ENCODE measurements around the gene A1CF. TPM values are rescaled to one million over a fixed set of nuclear protein-coding genes. Genes with fewer than 3 reads are reported as not detected.
"Not testable (repeated sequence)": the region's sequence is repeated elsewhere in the genome, so short reads cannot be mapped to it uniquely, and the experiment has no call there.

A1CF gene, protein sequence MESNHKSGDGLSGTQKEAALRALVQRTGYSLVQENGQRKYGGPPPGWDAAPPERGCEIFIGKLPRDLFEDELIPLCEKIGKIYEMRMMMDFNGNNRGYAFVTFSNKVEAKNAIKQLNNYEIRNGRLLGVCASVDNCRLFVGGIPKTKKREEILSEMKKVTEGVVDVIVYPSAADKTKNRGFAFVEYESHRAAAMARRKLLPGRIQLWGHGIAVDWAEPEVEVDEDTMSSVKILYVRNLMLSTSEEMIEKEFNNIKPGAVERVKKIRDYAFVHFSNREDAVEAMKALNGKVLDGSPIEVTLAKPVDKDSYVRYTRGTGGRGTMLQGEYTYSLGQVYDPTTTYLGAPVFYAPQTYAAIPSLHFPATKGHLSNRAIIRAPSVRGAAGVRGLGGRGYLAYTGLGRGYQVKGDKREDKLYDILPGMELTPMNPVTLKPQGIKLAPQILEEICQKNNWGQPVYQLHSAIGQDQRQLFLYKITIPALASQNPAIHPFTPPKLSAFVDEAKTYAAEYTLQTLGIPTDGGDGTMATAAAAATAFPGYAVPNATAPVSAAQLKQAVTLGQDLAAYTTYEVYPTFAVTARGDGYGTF
- polyA plus RNA-seq (ENCODE audit: insufficient read length) = 0.10 TPM

- no peak for DNase-seq (ENCODE audit: low read depth)
Observed at GRCh38 chr10:50885097-50885859, at the start of gene A1CF. TSS of gene A1CF (minus strand) at chr10:50885627. CDS start at chr10:50859940, 25,687 bp downstream.

DNA sequence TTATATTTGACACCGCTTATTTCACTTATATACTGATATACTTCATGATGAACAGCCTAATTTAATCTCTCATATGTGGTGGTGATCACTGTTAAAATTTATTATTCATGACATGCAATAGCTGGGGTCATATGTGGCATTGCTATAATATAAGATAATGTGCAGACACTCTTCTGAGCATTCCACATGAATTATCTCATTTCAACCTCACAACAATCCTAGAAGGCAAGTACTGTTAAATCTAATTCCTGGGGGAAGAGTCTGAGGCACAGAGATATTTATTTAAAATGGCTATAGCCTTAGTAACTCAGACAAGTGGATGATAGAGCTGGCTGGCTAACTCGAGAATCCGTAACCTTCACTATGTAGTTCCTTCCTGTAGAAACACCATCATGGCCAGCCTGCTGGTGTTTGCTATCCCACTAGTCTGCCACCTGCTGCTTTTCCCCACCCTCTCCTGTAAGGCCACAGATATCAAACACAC is 46.6 kb upstream of the A1CF start:
- DNase-seq (ENCODE audit: low read depth) = no peak

- DNase-seq (ENCODE audit: low read depth) = no peak
Observed at GRCh38 chr10:50929670-50930069, 44.2 kb upstream of the A1CF start.

GRCh38 chr10:50928190-50928552 is 42.7 kb upstream of the A1CF start:
- no peak for DNase-seq (ENCODE audit: low read depth)

- DNase-seq (ENCODE audit: low read depth) = no peak
Observed at GRCh38 chr10:50927522-50928189, 42.2 kb upstream of the A1CF start.

- DNase-seq (ENCODE audit: low read depth) = not testable (repeated sequence)
Observed at GRCh38 chr10:50923471-50923870, 38.0 kb upstream of the A1CF start.

DNA sequence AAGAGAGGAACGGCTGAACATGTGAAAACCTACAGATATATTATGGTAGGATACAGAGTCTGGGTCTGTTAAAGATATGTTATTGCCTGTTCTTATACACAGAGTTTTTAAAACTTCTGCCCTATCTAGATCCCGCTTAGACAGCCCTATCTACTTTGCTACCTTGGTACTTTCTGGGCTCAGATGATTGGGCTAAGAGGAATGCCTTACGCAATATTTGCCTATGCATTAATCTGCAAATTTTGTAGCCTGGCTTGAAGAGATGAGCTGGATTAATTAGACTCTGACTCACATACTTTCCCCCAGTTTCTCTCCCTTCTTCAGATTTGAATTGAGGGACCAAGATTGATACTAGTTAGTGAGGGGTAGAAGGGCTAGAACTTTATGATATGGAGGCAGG is 33.6 kb upstream of the A1CF start:
- no peak for DNase-seq (ENCODE audit: low read depth)

DNA sequence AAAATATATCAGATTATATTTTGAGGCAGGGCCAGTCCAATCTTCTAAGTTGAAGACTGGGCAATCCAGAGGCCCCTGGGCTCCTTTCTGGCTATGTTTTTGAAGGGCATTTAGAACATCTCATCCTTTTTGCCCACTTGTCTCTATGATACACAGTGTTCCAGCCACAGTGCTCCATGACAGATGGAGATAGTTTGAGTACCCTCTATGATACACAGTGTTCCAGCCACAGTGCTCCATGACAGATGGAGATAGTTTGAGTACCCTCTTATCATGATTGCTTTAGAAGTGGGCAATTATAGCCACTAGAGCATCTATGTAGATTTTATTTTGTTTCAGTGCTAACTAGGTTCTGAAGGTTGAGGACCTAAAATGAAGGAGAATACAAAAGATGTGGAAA is 33.1 kb upstream of the A1CF start:
- no peak for DNase-seq (ENCODE audit: low read depth)

DNA sequence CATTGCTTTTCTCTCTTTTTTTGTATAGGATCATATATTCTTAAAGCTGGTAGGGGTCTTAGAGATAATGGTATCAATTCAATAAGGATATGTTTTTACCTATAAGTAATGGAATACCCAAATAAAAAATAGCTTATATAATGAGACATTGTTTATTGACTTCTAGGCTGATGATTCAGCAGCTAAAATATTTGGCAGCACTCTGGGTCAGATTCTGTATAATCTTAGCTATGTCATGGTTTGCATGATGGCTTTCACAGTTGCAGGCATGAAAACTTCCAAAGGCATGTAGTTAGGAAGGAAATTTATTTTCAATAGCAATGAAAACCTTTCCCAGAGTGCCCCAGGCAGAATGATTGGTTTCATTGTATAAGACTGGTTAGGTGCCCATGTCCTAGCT is 32.1 kb upstream of the A1CF start:
- DNase-seq (ENCODE audit: low read depth) = no peak

GRCh38 chr10:50909334-50910014 is 24.0 kb upstream of the A1CF start:
- DNase-seq (ENCODE audit: low read depth) = no peak

DNA sequence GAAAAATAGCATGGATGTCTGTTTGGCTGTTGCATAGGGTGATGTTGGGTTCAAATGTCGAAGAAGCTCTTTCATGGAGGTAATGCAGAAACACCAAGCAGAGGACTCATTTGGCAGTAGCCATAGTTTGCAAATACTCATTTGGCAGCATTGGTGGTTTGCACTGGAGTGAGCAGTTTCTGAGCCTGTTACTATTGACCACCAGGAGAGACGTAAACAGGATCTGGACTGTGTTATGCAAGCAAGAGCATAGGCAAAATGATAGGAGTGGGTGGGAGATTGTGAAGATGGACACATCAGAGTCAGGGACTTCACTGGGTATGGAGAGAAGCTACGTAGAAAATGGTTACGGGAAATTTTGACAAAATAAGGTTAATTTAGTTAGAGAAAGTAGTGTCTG is 22.9 kb upstream of the A1CF start:
- DNase-seq (ENCODE audit: low read depth) = no peak

DNA sequence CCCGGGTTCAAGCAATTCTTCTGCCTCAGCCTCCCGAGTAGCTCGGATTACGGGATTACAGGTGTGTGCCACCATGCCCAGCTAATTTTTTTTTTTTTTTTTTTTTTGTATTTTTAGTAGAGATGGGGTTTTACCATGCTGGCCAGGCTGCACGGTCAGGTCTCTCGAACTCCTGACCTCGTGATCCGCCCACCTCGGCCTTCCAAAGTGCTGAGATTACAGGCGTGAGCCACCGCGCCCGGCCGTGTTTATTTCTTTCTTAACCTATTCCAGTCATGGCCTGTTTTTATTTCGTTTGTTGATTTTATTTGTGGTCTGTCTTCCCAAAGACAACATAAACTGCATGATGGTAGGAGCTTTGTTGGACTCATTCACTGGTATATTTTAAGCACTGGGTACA is 20.4 kb upstream of the A1CF start:
- DNase-seq (ENCODE audit: low read depth) = not testable (repeated sequence)

DNA sequence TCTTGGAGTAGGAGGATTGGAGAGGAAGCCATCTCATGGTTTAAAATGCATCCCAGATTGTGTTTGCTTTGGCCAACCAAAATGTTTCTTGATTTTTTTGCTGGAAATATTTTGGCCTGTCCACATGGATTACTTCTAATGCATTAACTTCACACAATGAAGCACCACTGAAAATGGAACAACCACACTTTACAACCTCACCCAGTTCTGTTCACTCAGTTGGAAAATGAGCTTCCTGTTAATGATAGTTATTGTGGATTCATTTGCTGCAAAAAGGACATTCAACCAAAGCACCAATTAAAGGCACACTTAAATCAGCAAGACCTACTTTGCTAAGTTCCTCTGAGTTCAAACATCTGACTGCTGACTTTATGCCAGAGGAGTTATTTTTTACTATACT is 11.3 kb upstream of the A1CF start:
- no peak for DNase-seq (ENCODE audit: low read depth)

GRCh38 chr10:50894312-50894711 is 8.9 kb upstream of the A1CF start:
- no peak for DNase-seq (ENCODE audit: low read depth)

GRCh38 chr10:50892467-50892866 is 7.0 kb upstream of the A1CF start:
- no peak for DNase-seq (ENCODE audit: low read depth)

DNA sequence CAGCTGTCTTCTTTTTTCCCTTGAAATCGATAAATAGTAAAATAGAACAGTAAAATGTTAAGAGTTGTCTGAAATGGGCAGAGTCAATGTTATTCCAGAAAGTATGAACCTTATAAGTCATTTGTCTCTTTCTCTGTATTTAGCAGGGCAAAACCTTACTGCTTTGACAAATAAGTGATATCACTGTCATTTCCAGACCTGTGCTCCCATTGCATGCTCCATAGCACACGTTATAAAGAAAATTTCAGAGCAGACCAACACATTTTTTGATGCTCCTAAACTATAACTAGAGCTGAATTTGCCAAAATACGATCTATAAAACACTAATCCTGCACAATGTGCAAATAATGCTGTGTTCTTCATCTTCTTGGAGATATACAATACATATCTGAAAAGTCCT is 1.1 kb downstream of the A1CF start:
- no peak for DNase-seq (ENCODE audit: low read depth)

DNA sequence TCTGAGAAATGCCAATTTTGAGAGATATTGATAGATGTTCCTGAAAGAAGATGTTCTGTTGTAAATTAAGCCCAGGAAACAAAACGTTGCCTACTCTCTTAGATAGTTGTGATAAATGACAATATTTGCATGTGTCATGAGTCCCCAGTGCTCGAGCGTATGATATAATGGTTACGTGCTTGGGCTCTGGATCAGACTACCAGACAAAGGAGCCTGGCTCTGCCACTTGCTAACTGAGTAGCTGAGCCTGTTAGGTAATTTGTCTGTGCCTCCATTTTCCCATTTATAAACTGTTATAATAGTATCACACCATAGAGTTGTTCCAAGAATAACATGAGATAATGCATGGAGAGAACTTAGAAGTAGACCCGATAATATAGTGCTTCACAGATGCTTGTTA is 1.8 kb downstream of the A1CF start:
- no peak for DNase-seq (ENCODE audit: low read depth)

GRCh38 chr10:50882540-50882983 is 2.9 kb downstream of the A1CF start:
- no peak for DNase-seq (ENCODE audit: low read depth)

GRCh38 chr10:50881046-50881445 is 4.4 kb downstream of the A1CF start:
- DNase-seq (ENCODE audit: low read depth) = not testable (repeated sequence)

GRCh38 chr10:50876429-50876828 is 9.0 kb downstream of the A1CF start:
- DNase-seq (ENCODE audit: low read depth) = no peak

DNA sequence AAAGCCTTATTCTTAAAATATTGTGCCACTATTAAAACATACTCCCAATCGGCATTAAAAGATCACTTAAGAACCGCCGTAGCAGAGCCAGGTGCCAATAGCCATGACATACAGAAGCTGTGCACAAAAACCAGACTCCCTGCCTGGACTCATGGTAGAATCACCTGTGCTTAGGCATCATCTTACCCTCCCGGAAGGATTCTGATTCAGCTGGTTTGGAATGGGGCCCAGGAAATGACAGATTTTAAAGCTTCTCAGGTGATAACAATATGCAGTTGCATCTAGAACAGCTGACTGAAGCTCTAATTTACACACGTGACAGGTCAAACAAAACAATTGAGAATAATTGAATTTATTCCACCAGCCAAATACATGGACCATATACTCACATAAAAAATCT is 10.7 kb downstream of the A1CF start:
- no peak for DNase-seq (ENCODE audit: low read depth)
